ENCODE results near the gene AJM1. TPM values are rescaled to one million over a fixed set of nuclear protein-coding genes. Genes with fewer than 3 reads are reported as not detected.

AJM1 gene
- total RNA-seq, 2 donors from 2014 or later: 3.6 to 10.1 TPM

GRCh38 chr9:136823136-136824046, 18.9 kb upstream of the AJM1 start:
- Histone ChIP-seq H3K4me1 (replicated peaks) (no peaks in the 10 kb centered on the region), H3K36me3 (no peaks in the 10 kb centered on the region), H3K27ac (no peak overlapping the region), H3K27me3 (replicated peaks; ENCODE audit: insufficient read depth) (no peaks in the 10 kb centered on the region), H3K4me3 (no peak overlapping the region), H3K9me3 (no peaks in the 10 kb centered on the region)
- TF ChIP-seq POLR2A (IDR thresholded peaks at IDR 0.05) (no peak), POLR2AphosphoS5 (IDR thresholded peaks at IDR 0.05) (no peak)
- TF ChIP-seq, protein P1, sequence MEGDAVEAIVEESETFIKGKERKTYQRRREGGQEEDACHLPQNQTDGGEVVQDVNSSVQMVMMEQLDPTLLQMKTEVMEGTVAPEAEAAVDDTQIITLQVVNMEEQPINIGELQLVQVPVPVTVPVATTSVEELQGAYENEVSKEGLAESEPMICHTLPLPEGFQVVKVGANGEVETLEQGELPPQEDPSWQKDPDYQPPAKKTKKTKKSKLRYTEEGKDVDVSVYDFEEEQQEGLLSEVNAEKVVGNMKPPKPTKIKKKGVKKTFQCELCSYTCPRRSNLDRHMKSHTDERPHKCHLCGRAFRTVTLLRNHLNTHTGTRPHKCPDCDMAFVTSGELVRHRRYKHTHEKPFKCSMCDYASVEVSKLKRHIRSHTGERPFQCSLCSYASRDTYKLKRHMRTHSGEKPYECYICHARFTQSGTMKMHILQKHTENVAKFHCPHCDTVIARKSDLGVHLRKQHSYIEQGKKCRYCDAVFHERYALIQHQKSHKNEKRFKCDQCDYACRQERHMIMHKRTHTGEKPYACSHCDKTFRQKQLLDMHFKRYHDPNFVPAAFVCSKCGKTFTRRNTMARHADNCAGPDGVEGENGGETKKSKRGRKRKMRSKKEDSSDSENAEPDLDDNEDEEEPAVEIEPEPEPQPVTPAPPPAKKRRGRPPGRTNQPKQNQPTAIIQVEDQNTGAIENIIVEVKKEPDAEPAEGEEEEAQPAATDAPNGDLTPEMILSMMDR (IDR thresholded peaks at IDR 0.05): no peak
- intact Hi-C loops (cut with DNase I): no loop called here
- no peak for DNase-seq (ENCODE audit: low spot score)
- 79% methylated on average over 29 of the region's 30 CpGs for WGBS

- Histone ChIP-seq H3K4me3 (no peak overlapping the region), H3K27ac (no peak overlapping the region), H3K36me3 (no peaks in the 10 kb centered on the region), H3K4me1 (replicated peaks) (no peaks in the 10 kb centered on the region), H3K27me3 (replicated peaks; ENCODE audit: insufficient read depth) (no peaks in the 10 kb centered on the region), H3K9me3 (no peaks in the 10 kb centered on the region)
- intact Hi-C loops (cut with DNase I): no loop called here
- WGBS: 93% methylated on average over 21 of the region's 21 CpGs
- TF ChIP-seq, protein P1 (IDR thresholded peaks at IDR 0.05): no peak
- TF ChIP-seq POLR2AphosphoS5 (IDR thresholded peaks at IDR 0.05) (no peak), POLR2A (IDR thresholded peaks at IDR 0.05) (no peak)
- no peak for DNase-seq (ENCODE audit: low spot score)
These were observed 17.6 kb upstream of the AJM1 start for GRCh38 chr9:136824496-136825225.

- no peak for TF ChIP-seq POLR2A (IDR thresholded peaks at IDR 0.05)
- TF ChIP-seq POLR2AphosphoS5 (IDR thresholded peaks at IDR 0.05): no peak
- TF ChIP-seq, protein P1 (IDR thresholded peaks at IDR 0.05): no peak
- intact Hi-C loops (cut with DNase I): no loop called here
- DNase-seq (ENCODE audit: low spot score): no peak
- H3K4me1 ChIP-seq (replicated peaks): no peaks in the 10 kb centered on the region
- H3K27ac ChIP-seq: no peak overlapping the region
- H3K27me3 ChIP-seq (replicated peaks; ENCODE audit: insufficient read depth): no peaks in the 10 kb centered on the region
- WGBS: 87% methylated on average over 43 of the region's 44 CpGs
- H3K9me3 ChIP-seq: no peaks in the 10 kb centered on the region
- no peaks in the 10 kb centered on the region for H3K36me3 ChIP-seq
- H3K4me3 ChIP-seq: no peak overlapping the region
These were observed 16.7 kb upstream of the AJM1 start for GRCh38 chr9:136825295-136826187.

- H3K4me3 ChIP-seq: no peak overlapping the region
- intact Hi-C loops (cut with DNase I): no loop called here
- H3K27ac ChIP-seq: no peak overlapping the region
- no peak for DNase-seq (ENCODE audit: low spot score)
- no peaks in the 10 kb centered on the region for H3K36me3 ChIP-seq
- H3K9me3 ChIP-seq: no peaks in the 10 kb centered on the region
- H3K4me1 ChIP-seq (replicated peaks): no peaks in the 10 kb centered on the region
- no peaks in the 10 kb centered on the region for H3K27me3 ChIP-seq (replicated peaks; ENCODE audit: insufficient read depth)
- TF ChIP-seq POLR2A (IDR thresholded peaks at IDR 0.05): no peak
- TF ChIP-seq, protein P1 (IDR thresholded peaks at IDR 0.05): no peak
- WGBS: 92% methylated on average over 17 of the region's 17 CpGs
These were observed 16.1 kb upstream of the AJM1 start for GRCh38 chr9:136826188-136826541.

All from prostate gland (tissue), 2 donors.